Retinal pigment epithelial cell (primary cell): ENCODE results near the gene OR2B3.

Experiments
- DNase-seq: peaks from one replicate; pipeline ENCODE4 v3.0.0-alpha.2; 2010; ENCODE audit warnings: low read depth
- H3K4me3 ChIP-seq: 2 replicates; pipeline ENCODE4 v1.5.1; 2011; ENCODE audit warnings: mild to moderate bottlenecking, low read length, control low read depth, moderate library complexity
- TF ChIP-seq, protein P1 (sequence below): conservative IDR thresholded peaks from 2 replicates; pipeline ENCODE4 v1.5.1; 2011; ENCODE audit warnings: low read depth, low read length, control low read depth, inconsistent platforms

The OR2B3 gene

DNA sequence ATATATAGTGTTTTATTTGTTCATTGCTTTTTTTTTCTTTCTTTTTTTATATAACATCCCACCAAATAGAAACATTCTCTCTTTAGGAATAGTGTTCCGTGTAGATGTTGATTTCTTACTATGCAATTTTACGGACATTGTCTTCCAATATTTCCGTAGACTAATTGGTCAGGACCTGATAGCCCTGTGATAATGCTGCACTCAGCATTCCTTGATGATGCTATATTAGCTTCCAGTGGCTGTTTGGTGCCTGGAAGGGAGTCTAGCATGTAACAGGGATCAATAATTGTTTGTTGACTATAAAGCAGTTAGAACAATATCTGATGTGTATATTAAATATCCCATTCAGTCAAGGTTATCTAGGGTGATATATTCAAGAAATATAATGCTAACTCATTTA lies 35.4 kb downstream of the OR2B3 start:
- DNase-seq = no peak
- H3K4me3 ChIP-seq = no peak overlapping the region
- TF ChIP-seq, protein P1, sequence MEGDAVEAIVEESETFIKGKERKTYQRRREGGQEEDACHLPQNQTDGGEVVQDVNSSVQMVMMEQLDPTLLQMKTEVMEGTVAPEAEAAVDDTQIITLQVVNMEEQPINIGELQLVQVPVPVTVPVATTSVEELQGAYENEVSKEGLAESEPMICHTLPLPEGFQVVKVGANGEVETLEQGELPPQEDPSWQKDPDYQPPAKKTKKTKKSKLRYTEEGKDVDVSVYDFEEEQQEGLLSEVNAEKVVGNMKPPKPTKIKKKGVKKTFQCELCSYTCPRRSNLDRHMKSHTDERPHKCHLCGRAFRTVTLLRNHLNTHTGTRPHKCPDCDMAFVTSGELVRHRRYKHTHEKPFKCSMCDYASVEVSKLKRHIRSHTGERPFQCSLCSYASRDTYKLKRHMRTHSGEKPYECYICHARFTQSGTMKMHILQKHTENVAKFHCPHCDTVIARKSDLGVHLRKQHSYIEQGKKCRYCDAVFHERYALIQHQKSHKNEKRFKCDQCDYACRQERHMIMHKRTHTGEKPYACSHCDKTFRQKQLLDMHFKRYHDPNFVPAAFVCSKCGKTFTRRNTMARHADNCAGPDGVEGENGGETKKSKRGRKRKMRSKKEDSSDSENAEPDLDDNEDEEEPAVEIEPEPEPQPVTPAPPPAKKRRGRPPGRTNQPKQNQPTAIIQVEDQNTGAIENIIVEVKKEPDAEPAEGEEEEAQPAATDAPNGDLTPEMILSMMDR = no peak

DNA sequence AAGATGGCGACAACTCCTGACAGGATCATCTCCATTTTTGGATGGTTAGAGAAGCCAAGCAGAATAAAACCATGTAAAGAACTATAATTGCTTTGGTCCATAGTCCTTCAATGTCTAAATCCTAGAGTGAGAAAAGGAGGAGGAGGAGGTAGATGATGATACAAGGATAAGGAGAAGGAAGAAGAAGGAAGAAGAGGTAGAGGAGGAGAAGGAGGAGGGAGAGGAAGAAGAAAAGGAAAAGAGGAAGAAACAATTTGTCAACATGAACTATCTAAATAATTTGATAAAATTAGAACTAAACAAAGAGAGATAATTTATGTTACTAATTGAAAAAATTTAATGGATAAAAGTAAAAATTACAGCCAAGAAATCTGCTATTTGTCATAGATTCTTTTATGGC lies 42.0 kb downstream of the OR2B3 start, which contains the start of gene OR2W1:
OR2W1 (minus strand) TSS at position 101 of the 400 bp plus-strand sequence; CDS start at position 101, 0 bp downstream.
- no peak within 1 kb of the TSS for H3K4me3 ChIP-seq
- TF ChIP-seq, protein P1 = no peak
- no peak for DNase-seq
